H1 (cell line): ENCODE results near the gene INSIG1. TPM values are rescaled to one million over a fixed set of nuclear protein-coding genes. Genes with fewer than 3 reads are reported as not detected.

Experiments used
- CTCF ChIA-PET: fragments of 300-600 bp; sonication (Branson Sonifier 250); formaldehyde crosslinking; loops from one replicate; lab custom pipeline; 2021; ENCODE audit not compliant: partially characterized antibody; lab: Charles Lee
- POLR2A ChIA-PET: fragments of 300-600 bp; sonication (Branson Sonifier 250); formaldehyde crosslinking; loops from one replicate; lab custom pipeline; 2021; ENCODE audit warnings: inconsistent platforms; ENCODE audit not compliant: partially characterized antibody; lab: Charles Lee
- DNase-seq, 2 experiments: peaks; one replicate each; pipeline versions ENCODE4 v3.0.0 to v3.0.0-alpha.2; 2010 to 2022; ENCODE audit warnings: low spot score in 2 of 2, low read depth in 1 of 2, mixed read lengths in 1 of 2
- FAIRE-seq: peaks from 2 replicates; lab custom pipeline; 2011; peaks lifted over from hg19 to GRCh38; lab: Jason Lieb, UNC
- H2AFZ ChIP-seq: 2 replicates; pipeline ENCODE4 v1.8.1; 2012; ENCODE audit warnings: low read length, inconsistent platforms
- H2AK5ac ChIP-seq: 2 replicates; pipeline ENCODE4 v1.6.1; 2013; ENCODE audit warnings: low read depth, low read length
- H2BK120ac ChIP-seq: replicated peaks from 2 replicates; pipeline ENCODE3; 2013; ENCODE audit warnings: low read depth, low read length, inconsistent platforms
- H2BK12ac ChIP-seq: 2 replicates; pipeline ENCODE4 v1.6.1; 2013; ENCODE audit warnings: low read depth, low read length
- H2BK15ac ChIP-seq: 2 replicates; pipeline ENCODE4 v1.6.1; 2013; ENCODE audit warnings: low read length
- H2BK20ac ChIP-seq: 2 replicates; pipeline ENCODE4 v1.6.1; 2013; ENCODE audit warnings: low read length
- H2BK5ac ChIP-seq: 2 replicates; pipeline ENCODE4 v1.6.1; 2013; ENCODE audit warnings: low read depth, low read length
- H3K14ac ChIP-seq: 2 replicates; pipeline ENCODE4 v1.6.1; 2013; ENCODE audit warnings: inconsistent platforms; ENCODE audit not compliant: insufficient read length
- H3K18ac ChIP-seq: 2 replicates; pipeline ENCODE4 v1.6.1; 2013; ENCODE audit warnings: low read length; ENCODE audit errors: extremely low read depth
- H3K23ac ChIP-seq: 2 replicates; pipeline ENCODE4 v1.6.1; 2013; ENCODE audit warnings: inconsistent platforms; ENCODE audit not compliant: insufficient read length
- H3K23me2 ChIP-seq: 2 replicates; pipeline ENCODE4 v1.6.1; 2013; ENCODE audit warnings: low read depth, low read length
- H3K27ac ChIP-seq: 2 replicates; pipeline ENCODE4 v1.6.1; 2011; ENCODE audit warnings: low read depth, low read length, inconsistent platforms
- H3K27me3 ChIP-seq, 4 experiments: replicated peaks in 1 of 4; 1 replicate in 1 of 4; 2 replicates in 3 of 4; pipeline versions ENCODE4 v1.6.1 to v1.8.1; 2011 to 2013; ENCODE audit warnings: low read length in 3 of 4, mild to moderate bottlenecking in 3 of 4, inconsistent platforms in 2 of 4, mixed read lengths in 2 of 4, moderate library complexity in 1 of 4; ENCODE audit not compliant: control insufficient read depth in 3 of 4, insufficient read depth in 3 of 4; ENCODE audit errors: extremely low read depth in 1 of 4
- H3K36me3 ChIP-seq, 4 experiments: 2 replicates each; pipeline versions ENCODE4 v1.6.1 to v1.8.1; 2011 to 2013; ENCODE audit warnings: mild to moderate bottlenecking in 4 of 4, low read length in 3 of 4, moderate library complexity in 2 of 4, control low read depth in 1 of 4, inconsistent platforms in 1 of 4; ENCODE audit not compliant: insufficient read depth in 4 of 4, control insufficient read depth in 2 of 4
- H3K4ac ChIP-seq: replicated peaks from 2 replicates; pipeline ENCODE3; 2013; ENCODE audit warnings: low read length, low read depth, mixed read lengths, inconsistent platforms; ENCODE audit not compliant: insufficient read length
- H3K4me1 ChIP-seq, 4 experiments: replicated peaks in 1 of 4; 1 replicate in 1 of 4; 2 replicates in 3 of 4; pipeline versions ENCODE4 v1.6.1 to v1.8.1; 2011 to 2013; ENCODE audit warnings: low read length in 3 of 4, inconsistent platforms in 2 of 4, mixed read lengths in 1 of 4; ENCODE audit not compliant: insufficient read depth in 4 of 4, control insufficient read depth in 3 of 4
- H3K4me2 ChIP-seq, 2 experiments: 2 replicates each; pipeline versions ENCODE4 v1.6.1 to v1.8.1; 2011 to 2013; ENCODE audit warnings: low read depth in 2 of 2, low read length in 2 of 2, control low read depth in 1 of 2, inconsistent platforms in 1 of 2, mild to moderate bottlenecking in 1 of 2; ENCODE audit not compliant: insufficient read depth in 1 of 2
- H3K4me3 ChIP-seq, 4 experiments: fragments of 200-600, 300-600 bp in 1 of 4; sonication (generic), shearing (Covaris generic), sonication (Bioruptor Twin) in 1 of 4; 2 replicates each; pipeline versions ENCODE4 v1.5.1 to v1.8.1; 2011 to 2016; ENCODE audit warnings: low read length in 4 of 4, low read depth in 3 of 4, control low read depth in 2 of 4, inconsistent platforms in 2 of 4, mild to moderate bottlenecking in 2 of 4, mixed read lengths in 1 of 4, moderate library complexity in 1 of 4; ENCODE audit not compliant: insufficient read depth in 2 of 4; ENCODE audit errors: extremely low read depth in 1 of 4
- H3K56ac ChIP-seq: replicated peaks from 2 replicates; pipeline ENCODE3; 2013; ENCODE audit warnings: low read depth, mild to moderate bottlenecking, mixed read lengths, low read length, inconsistent platforms; ENCODE audit not compliant: insufficient read length
- H3K79me1 ChIP-seq: 2 replicates; pipeline ENCODE4 v1.6.1; 2013; ENCODE audit warnings: low read depth, low read length, control low read depth
- H3K79me2 ChIP-seq, 2 experiments: 2 replicates each; pipeline versions ENCODE4 v1.6.1 to v1.8.1; 2012 to 2013; ENCODE audit warnings: low read length in 2 of 2, mild to moderate bottlenecking in 2 of 2, inconsistent platforms in 1 of 2; ENCODE audit not compliant: insufficient read depth in 2 of 2, control insufficient read depth in 1 of 2
- H3K9ac ChIP-seq, 4 experiments: replicated peaks in 1 of 4; 1 replicate in 1 of 4; 2 replicates in 3 of 4; pipeline versions ENCODE4 v1.6.1 to v1.8.1; 2011 to 2013; ENCODE audit warnings: low read depth in 3 of 4, low read length in 3 of 4, control low read depth in 2 of 4, mild to moderate bottlenecking in 2 of 4, moderate library complexity in 2 of 4, inconsistent platforms in 1 of 4; ENCODE audit errors: extremely low read depth in 1 of 4
- H3K9me3 ChIP-seq, 2 experiments: 2 replicates each; pipeline versions ENCODE4 v1.6.1 to v1.8.1; 2012 to 2013; ENCODE audit warnings: mild to moderate bottlenecking in 2 of 2, moderate library complexity in 2 of 2, control low read depth in 1 of 2, inconsistent platforms in 1 of 2, low read depth in 1 of 2, low read length in 1 of 2, mixed read lengths in 1 of 2; ENCODE audit not compliant: insufficient read depth in 2 of 2
- H4K20me1 ChIP-seq, 2 experiments: replicated peaks in 1 of 2; 2 replicates each; pipeline versions ENCODE3 to v1.8.1; 2011 to 2013; ENCODE audit warnings: inconsistent platforms in 2 of 2, low read length in 2 of 2, mild to moderate bottlenecking in 1 of 2; ENCODE audit not compliant: insufficient read depth in 2 of 2, control insufficient read depth in 1 of 2
- H4K5ac ChIP-seq: 2 replicates; pipeline ENCODE4 v1.6.1; 2013; ENCODE audit warnings: low read length, low read depth, mixed read lengths, inconsistent platforms; ENCODE audit not compliant: insufficient read length
- H4K8ac ChIP-seq: 2 replicates; pipeline ENCODE4 v1.8.0; 2013; ENCODE audit warnings: mild to moderate bottlenecking, moderate library complexity, low read length, inconsistent platforms; ENCODE audit not compliant: insufficient read depth; ENCODE audit errors: extremely low read depth
- H4K91ac ChIP-seq: replicated peaks from 2 replicates; pipeline ENCODE3; 2013; ENCODE audit warnings: low read length, mixed read lengths, inconsistent platforms; ENCODE audit not compliant: insufficient read length
- CTBP2 ChIP-seq: IDR thresholded peaks from 2 replicates; pipeline ENCODE4 v1.7.0; 2011; ENCODE audit warnings: borderline replicate concordance, mild to moderate bottlenecking, moderate library complexity, mixed read lengths, low read length; ENCODE audit not compliant: insufficient read depth, insufficient read length
- EP300 ChIP-seq, 2 experiments: IDR thresholded peaks; 1 replicate in 1 of 2; 2 replicates in 1 of 2; pipeline ENCODE4 v1.6.1; 2011 to 2012; ENCODE audit warnings: low read depth in 2 of 2, low read length in 2 of 2, mild to moderate bottlenecking in 2 of 2, borderline replicate concordance in 1 of 2, inconsistent platforms in 1 of 2, moderate library complexity in 1 of 2
- GTF2F1 ChIP-seq: IDR thresholded peaks from 2 replicates; pipeline ENCODE4 v1.6.1; 2012; ENCODE audit warnings: low read depth, low read length, improper control_type of control experiment, borderline replicate concordance
- JUND ChIP-seq: IDR thresholded peaks from 2 replicates; pipeline ENCODE4 v1.6.1; 2011; ENCODE audit warnings: mild to moderate bottlenecking, improper control_type of control experiment, low read length
- POLR2A ChIP-seq, 2 experiments: IDR thresholded peaks; 1 replicate in 1 of 2; 2 replicates in 1 of 2; pipeline ENCODE4 v1.6.1; 2011; ENCODE audit warnings: low read depth in 2 of 2, low read length in 2 of 2, mild to moderate bottlenecking in 2 of 2; ENCODE audit errors: control extremely low read depth in 1 of 2
- RBBP5 ChIP-seq: IDR thresholded peaks from 2 replicates; pipeline ENCODE4 v1.7.1; 2012; ENCODE audit warnings: low read depth, mild to moderate bottlenecking, inconsistent platforms, low read length, moderate library complexity, borderline replicate concordance
- RFX5 ChIP-seq: IDR thresholded peaks from 2 replicates; pipeline ENCODE4 v1.6.1; 2011; ENCODE audit warnings: low read depth, low read length, improper control_type of control experiment, borderline replicate concordance
- RXRA ChIP-seq: IDR thresholded peaks from 2 replicates; pipeline ENCODE4 v1.6.1; 2011; ENCODE audit warnings: low read depth, mild to moderate bottlenecking, low read length, moderate library complexity; ENCODE audit not compliant: insufficient read depth
- SIX5 ChIP-seq: IDR thresholded peaks from 2 replicates; pipeline ENCODE4 v1.6.1; 2011; ENCODE audit warnings: mild to moderate bottlenecking, low read depth, low read length
- ZNF274 ChIP-seq: IDR thresholded peaks from 2 replicates; pipeline ENCODE4 v1.7.0; 2012; ENCODE audit warnings: low read length, borderline replicate concordance; ENCODE audit errors: extremely low read depth
- WGBS, 2 experiments: shearing (Covaris generic) in 1 of 2; methylation state at CpG; one replicate each; pipeline versions ENCODE4 v1.1.6 to v1.1.7; 2013 to 2015; ENCODE audit warnings: low lambda C conversion rate in 2 of 2, mixed read lengths in 2 of 2, inconsistent platforms in 1 of 2, low coverage in 1 of 2, missing lambda C conversion rate in 1 of 2; ENCODE audit not compliant: insufficient replicate concordance in 2 of 2, insufficient coverage in 1 of 2, insufficient read length in 1 of 2; ENCODE audit errors: extremely low coverage in 1 of 2, missing lambda C conversion rate in 1 of 2; 5-methylcytosine and 5-hydroxymethylcytosine counted together
- polyA plus RNA-seq, 7 experiments: library from polyadenylated mRNA; depleted of rRNA in 3 of 7; stranded (reverse) in 5 of 7; unstranded in 2 of 7; fragments of >200 nt in 5 of 7; fragments of 200-250 nt in 2 of 7; gene quantifications; 1 replicate in 5 of 7; 2 replicates in 1 of 7; 4 replicates in 1 of 7; pipeline versions ENCODE4 v1.2.1 to v1.2.3, GENCODE V29; 2011 to 2013; ENCODE audit warnings: missing spikeins in 2 of 7, mixed read lengths in 2 of 7
- total RNA-seq: library from RNA; stranded (reverse); fragmentation: NEBNext Ultra II Directional; extraction: Animal tissue kit (Norgen Biotek cat#: 25700); gene quantifications from 2 replicates; pipeline ENCODE4 v1.2.1, GENCODE V29; 2021
- TF ChIP-seq, protein P1 (sequence below): IDR thresholded peaks from 2 replicates; pipeline ENCODE4 v1.6.1; 2012; ENCODE audit warnings: inconsistent platforms

INSIG1 gene
- total and polyA plus RNA-seq, 2 of the 8 experiments (the other 6 are each of a cell fraction or from before 2014, with no cell fraction given), result 40.0 to 58.4 TPM

DNA sequence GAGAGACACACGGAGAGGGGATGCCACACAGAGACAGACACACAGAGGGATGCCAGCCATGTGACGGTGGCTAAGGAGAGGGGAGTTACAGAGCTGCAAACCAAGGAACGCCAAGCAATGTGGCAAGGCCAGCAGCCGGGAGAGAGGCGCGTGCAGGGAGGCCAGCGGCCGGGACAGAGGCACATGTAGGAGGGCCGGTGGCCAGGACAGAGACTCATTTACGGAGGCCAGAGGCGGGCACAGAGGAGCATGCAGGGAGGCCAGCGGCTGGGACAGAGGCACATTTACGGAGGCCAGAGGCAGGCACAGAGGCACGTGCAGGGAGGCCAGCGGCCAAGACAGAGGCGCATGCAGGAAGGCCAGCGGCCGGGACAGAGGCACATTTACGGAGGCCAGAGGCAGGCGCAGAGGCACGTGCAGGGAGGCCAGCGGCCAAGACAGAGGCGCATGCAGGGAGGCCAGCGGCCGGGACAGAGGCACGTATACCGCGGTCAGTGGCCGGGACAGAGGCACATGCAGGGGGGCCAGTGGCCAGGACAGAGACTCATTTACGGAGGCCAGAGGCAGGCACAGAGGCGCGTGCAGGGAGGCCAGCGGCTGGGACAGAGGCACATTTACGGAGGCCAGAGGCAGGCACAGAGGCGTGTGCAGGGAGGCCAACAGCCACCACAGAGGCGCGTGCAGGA lies 40.4 kb downstream of the INSIG1 start:
- peaks cover 0 to 2% (median under 1%) of the 10 kb centered on the region in 4 experiments; a peak in 1 of 7 replicates for H3K4me1 ChIP-seq
- no peak overlapping the region for H4K91ac ChIP-seq
- peak in 1 of 2 experiments; percentile 37 for DNase-seq
- peak overlapping the region in 1 of 4 experiments; percentile 17; a peak in 1 of 7 replicates for H3K9ac ChIP-seq
- H3K36me3 ChIP-seq, result no peaks in the 10 kb centered on the region
- H3K23ac ChIP-seq, result no peak overlapping the region
- H3K79me2 ChIP-seq, result no peaks in the 10 kb centered on the region
- no peak overlapping the region for H2BK5ac ChIP-seq
- H3K56ac ChIP-seq, result no peak overlapping the region
- no peak overlapping the region for H2BK120ac ChIP-seq
- no peak for FAIRE-seq
- no peak overlapping the region for H3K14ac ChIP-seq
- H4K20me1 ChIP-seq, result no peaks in the 10 kb centered on the region
- no peak overlapping the region for H3K4me3 ChIP-seq
- no peak overlapping the region for H2BK15ac ChIP-seq
- H3K79me1 ChIP-seq, result no peaks in the 10 kb centered on the region
- no peak overlapping the region for H3K18ac ChIP-seq
- no peak overlapping the region for H3K4ac ChIP-seq
- no peak overlapping the region; the same call in 1 of the 2 replicates for H4K8ac ChIP-seq
- no peak overlapping the region for H2BK20ac ChIP-seq
- H3K27me3 ChIP-seq, result no peaks in the 10 kb centered on the region; a peak in 1 of 7 replicates
- no peaks in the 10 kb centered on the region for H3K23me2 ChIP-seq
- WGBS, 2 experiments, result 88% methylated on average over 37 of the region's 37 CpGs; no CpG with 5 or more reads in 1 of the 2 experiments
- H4K5ac ChIP-seq, result no peak overlapping the region
- no peak for TF ChIP-seq SIX5
- TF ChIP-seq EP300 (IDR thresholded peaks at IDR 0.05; ENCODE audit: borderline replicate concordance in 1 of 2, low read depth in 2 of 2, low read length in 2 of 2), result no peak
- no peak for TF ChIP-seq GTF2F1
- no peak for TF ChIP-seq CTBP2
- no peak for TF ChIP-seq RXRA
- TF ChIP-seq JUND, result no peak
- no peak for TF ChIP-seq RFX5
- no peak for TF ChIP-seq POLR2A (IDR thresholded peaks at IDR 0.05; ENCODE audit: control extremely low read depth in 1 of 2, low read depth in 2 of 2, low read length in 2 of 2)
- TF ChIP-seq, protein P1, sequence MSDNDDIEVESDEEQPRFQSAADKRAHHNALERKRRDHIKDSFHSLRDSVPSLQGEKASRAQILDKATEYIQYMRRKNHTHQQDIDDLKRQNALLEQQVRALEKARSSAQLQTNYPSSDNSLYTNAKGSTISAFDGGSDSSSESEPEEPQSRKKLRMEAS, result no peak
- TF ChIP-seq ZNF274, result no peak
- no peak for TF ChIP-seq RBBP5
- H3K4me2 ChIP-seq, result no peak overlapping the region
- H3K9me3 ChIP-seq, result no peaks in the 10 kb centered on the region
- H2AFZ ChIP-seq, result no peak overlapping the region
- ChIA-PET CTCF (no interaction called here), POLR2A (no interaction called here)
- no peak overlapping the region for H3K27ac ChIP-seq
- H2AK5ac ChIP-seq, result no peak overlapping the region
- no peak overlapping the region for H2BK12ac ChIP-seq
